Calu3 (cell line): ENCODE data around the gene NME3. TPM values are rescaled to one million over a fixed set of nuclear protein-coding genes. Genes with fewer than 3 reads are reported as not detected.

Experiments used
- BruUV-seq: library from RNA; stranded (reverse); fragments of 400-500 nt; replicated peaks from 2 replicates; lab custom pipeline; 2021; lab: Mats Ljungman, UMichigan
- CTCF ChIA-PET: fragments of 300-600 bp; sonication (Branson Sonifier 250); formaldehyde crosslinking; loops from one replicate; lab custom pipeline; 2022; ENCODE audit warnings: antibody characterized with exemption; lab: Charles Lee
- DNase-seq: peaks from one replicate; pipeline ENCODE4 v3.0.0; 2022
- H3K27ac Mint-ChIP-seq: one replicate; pipeline ENCODE4 v1.8.0; 2022; ENCODE audit warnings: mixed read lengths; ENCODE audit not compliant: unreplicated experiment
- H3K27me3 Mint-ChIP-seq: one replicate; pipeline ENCODE4 v1.8.0; 2022; ENCODE audit warnings: mixed read lengths; ENCODE audit not compliant: unreplicated experiment
- H3K36me3 Mint-ChIP-seq: one replicate; pipeline ENCODE4 v1.8.0; 2022; ENCODE audit warnings: mild to moderate bottlenecking, moderate library complexity, mixed read lengths; ENCODE audit not compliant: insufficient read depth, unreplicated experiment
- H3K4me1 Mint-ChIP-seq: one replicate; pipeline ENCODE4 v1.8.0; 2022; ENCODE audit warnings: mild to moderate bottlenecking, low read depth, mixed read lengths; ENCODE audit not compliant: unreplicated experiment
- H3K4me3 Mint-ChIP-seq: one replicate; pipeline ENCODE4 v1.8.0; 2022; ENCODE audit warnings: mild to moderate bottlenecking, low read depth, moderate library complexity, mixed read lengths; ENCODE audit not compliant: unreplicated experiment
- H3K9me3 Mint-ChIP-seq: one replicate; pipeline ENCODE4 v1.8.0; 2022; ENCODE audit warnings: low read depth, mixed read lengths; ENCODE audit not compliant: unreplicated experiment
- intact Hi-C: fragments of 100-400 bp; cut with micrococcal nuclease; formaldehyde crosslinking; loops from one replicate; pipeline ENCODE4 v1.10.0; 2022; ENCODE audit not compliant: unreplicated experiment
- total RNA-seq: library from RNA; stranded (reverse); gene quantifications from 2 replicates; pipeline ENCODE4 v1.2.3, GENCODE V29; 2022
- TF ChIP-seq, protein P1 (sequence below): fragments of 200-600 bp; IDR thresholded peaks from one replicate; pipeline ENCODE4 v1.8.0; 2022; ENCODE audit warnings: antibody characterized with exemption; ENCODE audit not compliant: unreplicated experiment

NME3 gene
- total RNA-seq, 1 experiment from 2014 or later, result 64.3 TPM

DNA sequence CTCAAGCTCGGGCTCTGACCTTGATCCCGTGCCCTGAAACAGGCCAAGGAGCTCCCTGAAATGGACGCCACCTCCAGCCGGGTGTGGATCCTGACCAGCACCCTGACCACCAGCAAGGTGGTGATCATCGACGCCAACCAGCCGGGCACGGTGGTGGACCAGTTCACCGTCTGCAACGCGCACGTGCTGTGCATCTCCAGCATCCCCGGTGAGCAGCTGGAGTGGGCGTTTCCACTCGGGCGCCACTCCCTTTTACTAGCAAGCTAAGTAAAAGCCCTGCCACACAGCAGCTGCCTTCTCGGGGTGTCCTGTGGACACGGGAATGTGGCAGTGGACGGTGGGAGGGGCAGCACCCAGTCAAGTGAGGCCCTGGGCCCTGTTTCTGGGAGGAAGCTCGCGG, 6.4 kb downstream of the NME3 start:
- Mint-ChIP-seq H3K9me3 (no peaks in the 10 kb centered on the region), H3K4me3 (no peak overlapping the region), H3K27me3 (no peaks in the 10 kb centered on the region), H3K27ac (no peak overlapping the region), H3K4me1 (peaks cover 2% of the 10 kb centered on the region), H3K36me3 (peaks cover 61% of the 10 kb centered on the region)
- intact Hi-C loops, result no loop called here
- CTCF ChIA-PET, result interaction anchor here (0.5 kb wide), 1 partner anchor 127 kb away, joined by 3 read pairs; no protein-coding TSS in a partner anchor
- no TSS peak for BruUV-seq
- TF ChIP-seq, protein P1, sequence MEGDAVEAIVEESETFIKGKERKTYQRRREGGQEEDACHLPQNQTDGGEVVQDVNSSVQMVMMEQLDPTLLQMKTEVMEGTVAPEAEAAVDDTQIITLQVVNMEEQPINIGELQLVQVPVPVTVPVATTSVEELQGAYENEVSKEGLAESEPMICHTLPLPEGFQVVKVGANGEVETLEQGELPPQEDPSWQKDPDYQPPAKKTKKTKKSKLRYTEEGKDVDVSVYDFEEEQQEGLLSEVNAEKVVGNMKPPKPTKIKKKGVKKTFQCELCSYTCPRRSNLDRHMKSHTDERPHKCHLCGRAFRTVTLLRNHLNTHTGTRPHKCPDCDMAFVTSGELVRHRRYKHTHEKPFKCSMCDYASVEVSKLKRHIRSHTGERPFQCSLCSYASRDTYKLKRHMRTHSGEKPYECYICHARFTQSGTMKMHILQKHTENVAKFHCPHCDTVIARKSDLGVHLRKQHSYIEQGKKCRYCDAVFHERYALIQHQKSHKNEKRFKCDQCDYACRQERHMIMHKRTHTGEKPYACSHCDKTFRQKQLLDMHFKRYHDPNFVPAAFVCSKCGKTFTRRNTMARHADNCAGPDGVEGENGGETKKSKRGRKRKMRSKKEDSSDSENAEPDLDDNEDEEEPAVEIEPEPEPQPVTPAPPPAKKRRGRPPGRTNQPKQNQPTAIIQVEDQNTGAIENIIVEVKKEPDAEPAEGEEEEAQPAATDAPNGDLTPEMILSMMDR, result no peak
- DNase-seq, result no peak

DNA sequence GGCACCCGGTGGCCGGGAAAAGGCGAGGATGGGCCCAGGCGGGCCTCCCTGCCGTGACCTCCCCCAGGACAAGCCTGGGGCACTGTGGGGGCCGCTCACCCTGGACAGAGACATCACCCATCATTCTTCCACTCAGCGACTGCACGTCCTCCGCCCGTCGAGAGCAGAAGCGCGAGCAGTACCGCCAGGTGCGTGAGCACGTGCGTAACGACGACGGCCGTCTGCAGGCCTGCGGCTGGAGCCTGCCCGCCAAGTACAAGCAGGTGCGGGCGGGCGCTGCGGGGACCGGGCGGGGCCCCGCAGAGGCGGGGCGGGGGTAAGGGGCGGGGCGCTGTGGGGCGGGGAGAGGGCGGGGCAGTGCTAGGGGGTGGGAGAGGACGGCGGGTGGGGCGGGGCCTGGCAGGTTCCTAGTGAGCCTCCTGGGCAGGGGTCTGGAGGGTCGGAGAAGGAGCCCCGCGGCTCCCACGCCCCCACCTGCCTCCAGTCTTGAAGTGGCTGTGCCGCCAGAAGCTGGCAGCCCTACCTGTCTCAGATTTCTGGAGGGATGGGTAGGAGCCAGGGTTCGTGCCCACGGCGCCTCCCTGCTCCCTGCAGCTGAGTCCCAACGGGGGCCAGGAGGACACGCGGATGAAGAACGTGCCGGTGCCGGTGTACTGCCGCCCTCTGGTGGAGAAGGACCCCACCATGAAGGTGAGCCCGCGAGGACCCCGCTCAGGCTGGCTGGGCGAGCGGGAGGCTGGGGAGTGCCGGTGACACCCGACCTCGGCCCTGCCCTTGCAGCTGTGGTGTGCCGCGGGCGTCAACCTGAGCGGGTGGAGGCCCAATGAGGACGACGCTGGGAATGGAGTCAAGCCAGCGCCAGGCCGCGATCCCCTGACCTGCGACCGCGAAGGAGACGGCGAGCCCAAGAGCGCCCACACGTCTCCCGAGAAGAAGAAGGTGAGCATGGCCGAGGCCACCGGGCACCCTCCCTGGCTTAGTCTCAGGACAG, 7.5 kb downstream of the NME3 start:
- CTCF ChIA-PET, result no interaction called here
- intact Hi-C loops, result no loop called here
- no TSS peak for BruUV-seq
- no peaks in the 10 kb centered on the region for H3K4me1 Mint-ChIP-seq
- H3K36me3 Mint-ChIP-seq, result peaks cover 59% of the 10 kb centered on the region
- H3K27me3 Mint-ChIP-seq, result no peaks in the 10 kb centered on the region
- H3K9me3 Mint-ChIP-seq, result no peaks in the 10 kb centered on the region
- TF ChIP-seq, protein P1, result peak; percentile 15
- H3K27ac Mint-ChIP-seq, result no peak overlapping the region
- no peak overlapping the region for H3K4me3 Mint-ChIP-seq
- DNase-seq, result no peak

DNA sequence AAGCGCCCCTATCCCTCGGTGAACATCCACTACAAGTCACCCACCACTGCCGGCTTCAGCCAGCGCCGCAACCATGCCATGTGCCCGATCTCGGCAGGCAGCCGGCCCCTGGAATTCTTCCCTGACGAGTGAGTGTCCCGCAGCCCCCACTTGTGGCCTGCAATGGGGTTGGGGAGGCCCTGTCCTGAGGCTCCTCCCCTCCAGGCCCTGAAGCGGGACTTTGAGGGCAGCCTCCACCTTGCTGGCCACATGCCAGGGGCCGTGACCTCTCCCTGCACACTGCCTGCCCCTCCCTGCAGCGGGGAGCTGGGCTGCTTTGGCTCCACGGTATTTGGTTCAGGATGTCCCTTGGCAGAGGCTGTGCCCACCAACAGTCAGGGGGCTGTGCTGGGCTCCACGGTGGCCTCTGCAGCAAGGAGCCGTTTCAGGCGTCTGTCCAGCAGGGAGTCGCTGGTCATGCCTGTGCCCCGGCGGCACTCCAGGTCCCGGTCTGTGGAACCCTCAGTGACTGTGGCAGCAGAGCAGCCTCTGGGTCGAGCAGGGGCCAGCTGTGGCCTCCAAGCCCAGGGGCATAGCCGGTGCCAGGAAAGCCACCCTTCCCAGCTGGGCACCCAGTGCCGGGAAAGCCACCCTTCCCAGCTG, 8.3 kb downstream of the NME3 start:
- no peak for DNase-seq
- intact Hi-C loops, result no loop called here
- no peak overlapping the region for H3K4me3 Mint-ChIP-seq
- H3K9me3 Mint-ChIP-seq, result no peaks in the 10 kb centered on the region
- BruUV-seq, result no TSS peak
- peaks cover 52% of the 10 kb centered on the region for H3K36me3 Mint-ChIP-seq
- no peaks in the 10 kb centered on the region for H3K27me3 Mint-ChIP-seq
- TF ChIP-seq, protein P1, result no peak
- H3K4me1 Mint-ChIP-seq, result no peaks in the 10 kb centered on the region
- CTCF ChIA-PET, result no interaction called here
- H3K27ac Mint-ChIP-seq, result no peak overlapping the region

DNA sequence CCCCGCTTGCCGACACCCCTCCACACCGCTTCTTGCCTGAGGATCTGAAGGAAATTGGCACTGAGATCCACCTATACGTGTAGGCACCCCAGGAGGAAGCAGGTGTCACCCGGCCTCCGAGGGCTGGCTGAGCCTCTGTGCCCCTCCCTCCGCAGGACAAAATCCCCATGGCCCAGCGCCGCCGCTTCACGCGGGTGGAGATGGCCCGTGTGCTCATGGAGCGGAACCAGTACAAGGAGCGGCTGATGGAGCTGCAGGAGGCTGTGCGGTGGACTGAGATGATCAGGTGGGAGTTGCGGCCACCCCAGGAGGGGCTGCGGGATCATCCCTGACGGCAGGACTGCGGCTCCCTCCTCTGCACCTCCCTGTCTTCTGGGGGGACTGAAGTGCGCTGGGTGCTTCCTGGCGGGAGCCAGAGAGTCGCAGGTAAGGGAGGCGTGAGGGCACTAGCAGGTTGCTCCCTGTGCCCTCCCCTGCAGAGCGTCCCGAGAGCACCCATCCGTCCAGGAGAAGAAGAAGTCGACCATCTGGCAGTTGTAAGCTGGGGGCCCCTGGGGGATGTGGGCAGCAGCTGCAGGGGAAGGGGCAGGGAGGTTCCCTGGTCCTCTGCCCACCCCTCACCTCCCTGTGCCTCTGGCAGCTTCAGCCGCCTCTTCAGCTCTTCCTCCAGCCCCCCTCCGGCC, 9.0 kb downstream of the NME3 start:
- H3K27me3 Mint-ChIP-seq, result no peaks in the 10 kb centered on the region
- DNase-seq, result no peak
- H3K4me3 Mint-ChIP-seq, result no peak overlapping the region
- CTCF ChIA-PET, result no interaction called here
- intact Hi-C loops, result no loop called here
- no peaks in the 10 kb centered on the region for H3K9me3 Mint-ChIP-seq
- no TSS peak for BruUV-seq
- TF ChIP-seq, protein P1, result no peak
- no peaks in the 10 kb centered on the region for H3K4me1 Mint-ChIP-seq
- no peak overlapping the region for H3K27ac Mint-ChIP-seq
- H3K36me3 Mint-ChIP-seq, result peaks cover 51% of the 10 kb centered on the region
